GM18499 (cell line): ENCODE results near the gene TEX22.

Experiments
- ATAC-seq: cut with Tn5 transposase; IDR thresholded peaks from one replicate; pipeline ENCODE4 v1.9.1; 2021; ENCODE audit warnings: moderate number of reproducible peaks; ENCODE audit not compliant: insufficient read depth, unreplicated experiment

Gene TEX22

DNA sequence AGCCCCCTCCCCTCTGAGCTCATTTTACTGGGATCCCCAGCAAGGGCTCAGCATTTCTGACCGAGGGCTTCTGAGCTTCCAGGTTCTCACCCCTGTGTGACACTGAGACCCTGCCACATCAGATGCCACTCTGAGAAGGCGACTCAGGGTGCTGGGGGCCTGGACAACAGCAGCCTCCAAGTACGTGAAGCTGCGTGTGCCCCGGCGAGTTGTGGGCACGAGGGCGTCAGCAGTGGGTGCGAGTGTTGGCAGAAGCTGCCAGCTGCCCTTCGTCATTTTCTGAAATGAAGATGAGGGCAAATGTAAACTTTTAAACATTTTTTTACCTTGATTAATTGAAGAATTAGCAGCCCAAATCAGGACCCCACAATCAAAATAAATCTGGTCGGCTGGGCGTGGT, 32.7 kb upstream of the TEX22 start:
- no peak for ATAC-seq

DNA sequence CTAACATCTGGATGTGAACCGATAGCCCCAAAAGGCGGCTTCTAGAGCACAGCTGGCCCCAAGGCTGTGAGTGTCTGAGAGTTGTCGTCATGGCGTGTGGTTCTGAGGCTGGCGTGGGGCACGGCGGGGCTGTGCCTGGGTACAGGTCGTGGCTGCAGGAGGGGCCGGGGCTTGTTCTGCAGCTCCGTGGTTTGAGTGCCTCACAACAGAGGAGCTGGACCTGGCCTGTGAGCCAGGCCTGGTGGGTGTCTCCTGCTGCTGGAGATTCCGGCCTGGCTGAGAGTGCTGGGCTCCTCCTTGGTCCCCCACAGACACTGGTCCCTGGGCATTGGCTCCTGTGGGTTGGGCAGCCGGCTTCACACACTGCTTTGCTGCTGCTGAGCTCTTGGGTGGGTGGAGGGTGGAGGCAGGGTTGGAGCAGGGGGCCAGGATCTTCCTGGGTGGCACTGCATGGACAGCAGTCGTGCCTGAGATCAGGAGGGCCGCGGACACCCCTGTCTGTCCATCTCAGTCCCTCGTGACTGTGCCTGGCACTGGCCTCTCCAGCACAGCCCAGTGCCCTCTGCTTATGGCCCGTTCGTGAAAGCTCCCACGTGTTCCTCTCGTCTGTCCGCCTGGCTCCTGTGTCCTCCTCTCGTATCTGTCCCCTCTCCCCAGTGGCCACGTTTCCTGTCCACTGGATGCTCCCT, 31.8 kb upstream of the TEX22 start:
- no peak for ATAC-seq

- no peak for ATAC-seq
These were observed 31.0 kb upstream of the TEX22 start for GRCh38 chr14:105367116-105368031.

GRCh38 chr14:105368032-105368417, 30.3 kb upstream of the TEX22 start:
- ATAC-seq: no peak

DNA sequence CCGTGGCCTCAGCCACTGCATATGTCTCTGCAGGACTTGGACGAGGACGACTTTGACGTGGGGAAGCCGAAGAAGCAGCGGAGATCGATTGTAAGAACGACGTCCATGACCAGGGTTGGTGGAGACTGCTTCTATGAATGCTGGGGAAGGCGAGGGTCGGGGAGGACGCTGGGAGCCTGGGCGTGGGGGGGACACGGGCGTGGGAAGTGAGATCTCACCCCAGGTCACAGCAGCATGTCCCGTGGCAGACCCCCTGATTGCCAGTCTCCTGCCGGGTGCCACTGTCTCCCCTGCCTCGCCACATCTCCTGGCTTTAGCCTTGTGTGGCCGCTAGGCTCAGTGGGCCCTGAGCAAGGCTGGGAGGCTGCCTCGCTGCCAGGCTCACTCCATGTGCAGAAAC, 29.9 kb upstream of the TEX22 start:
- no peak for ATAC-seq

DNA sequence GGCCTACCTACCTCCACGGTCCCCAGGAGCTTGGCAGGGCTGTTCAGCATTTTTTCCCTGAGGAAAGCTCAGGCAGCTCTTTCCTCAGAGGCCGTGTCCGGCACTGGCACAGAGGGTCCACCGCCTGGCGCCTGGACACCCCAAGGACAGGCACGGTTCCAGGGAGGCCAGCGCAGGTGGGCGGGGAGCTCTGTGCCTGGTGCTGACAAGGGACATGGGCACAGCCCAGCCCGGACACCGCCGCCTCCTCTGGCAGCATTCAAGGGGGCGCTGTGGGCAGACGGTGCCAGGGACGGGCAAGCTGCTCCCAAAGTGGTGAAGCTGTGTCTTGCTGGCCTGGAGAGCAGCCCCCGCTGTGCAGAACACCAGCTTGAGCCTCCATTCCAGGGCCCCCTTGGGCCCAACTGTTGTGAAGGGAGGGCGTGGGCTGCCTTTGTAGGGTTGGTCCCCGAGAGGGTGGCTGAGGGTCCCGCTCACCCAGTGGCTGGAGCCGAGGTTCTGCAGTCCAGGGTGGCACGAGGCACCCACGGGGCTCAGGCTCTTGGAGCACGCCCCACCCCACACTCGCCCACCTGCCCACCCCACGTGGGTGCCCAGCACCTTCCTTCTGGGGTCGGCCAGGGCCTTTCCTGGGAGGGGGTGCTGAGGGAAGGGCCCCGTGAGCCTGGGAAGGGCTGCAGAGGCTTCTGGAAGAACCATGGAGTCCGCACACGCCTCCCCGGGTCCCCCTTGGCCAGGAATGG, 29.3 kb upstream of the TEX22 start:
- ATAC-seq: no peak

GRCh38 chr14:105369653-105370040, 28.7 kb upstream of the TEX22 start:
- ATAC-seq: no peak

DNA sequence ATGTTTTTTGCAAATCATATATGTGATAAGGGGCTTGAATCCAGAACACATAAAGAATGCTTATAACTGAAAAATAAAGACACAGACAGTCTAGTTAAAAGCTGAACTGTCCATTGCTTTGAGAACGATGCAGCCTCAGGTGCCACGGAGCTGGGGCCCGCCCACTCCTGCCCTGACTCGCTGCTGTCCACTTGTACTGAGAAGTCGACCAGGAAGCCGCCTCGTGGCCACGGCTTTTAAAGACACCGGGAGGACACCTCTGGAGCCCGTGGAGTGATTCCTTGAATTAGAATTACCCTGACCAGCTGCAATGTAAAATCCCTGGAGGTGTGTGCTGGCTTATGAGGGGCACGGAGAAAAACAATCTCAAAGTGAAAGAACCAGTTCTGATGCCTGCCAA, 23.9 kb upstream of the TEX22 start:
- no peak for ATAC-seq

DNA sequence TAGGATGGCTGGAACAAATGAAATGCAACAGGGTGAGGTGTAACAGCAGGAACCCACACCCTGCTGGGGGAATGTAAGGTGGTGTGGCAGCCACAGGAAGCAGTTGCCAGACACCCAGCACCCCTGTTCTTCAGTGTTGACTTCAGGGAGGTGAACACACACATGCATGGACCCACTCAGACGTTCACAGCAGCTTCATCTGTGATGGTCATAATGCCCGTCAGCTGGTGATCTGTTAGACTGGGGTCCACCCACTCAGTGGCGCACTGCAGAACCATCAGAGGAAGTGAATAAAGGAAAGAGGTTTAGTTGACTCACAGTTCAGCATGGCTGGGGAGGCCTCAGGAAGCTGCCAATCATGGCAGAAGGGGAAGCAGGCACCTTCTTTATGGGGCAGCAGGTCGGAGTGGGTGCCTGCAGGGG, 22.7 kb upstream of the TEX22 start:
- no peak for ATAC-seq

DNA sequence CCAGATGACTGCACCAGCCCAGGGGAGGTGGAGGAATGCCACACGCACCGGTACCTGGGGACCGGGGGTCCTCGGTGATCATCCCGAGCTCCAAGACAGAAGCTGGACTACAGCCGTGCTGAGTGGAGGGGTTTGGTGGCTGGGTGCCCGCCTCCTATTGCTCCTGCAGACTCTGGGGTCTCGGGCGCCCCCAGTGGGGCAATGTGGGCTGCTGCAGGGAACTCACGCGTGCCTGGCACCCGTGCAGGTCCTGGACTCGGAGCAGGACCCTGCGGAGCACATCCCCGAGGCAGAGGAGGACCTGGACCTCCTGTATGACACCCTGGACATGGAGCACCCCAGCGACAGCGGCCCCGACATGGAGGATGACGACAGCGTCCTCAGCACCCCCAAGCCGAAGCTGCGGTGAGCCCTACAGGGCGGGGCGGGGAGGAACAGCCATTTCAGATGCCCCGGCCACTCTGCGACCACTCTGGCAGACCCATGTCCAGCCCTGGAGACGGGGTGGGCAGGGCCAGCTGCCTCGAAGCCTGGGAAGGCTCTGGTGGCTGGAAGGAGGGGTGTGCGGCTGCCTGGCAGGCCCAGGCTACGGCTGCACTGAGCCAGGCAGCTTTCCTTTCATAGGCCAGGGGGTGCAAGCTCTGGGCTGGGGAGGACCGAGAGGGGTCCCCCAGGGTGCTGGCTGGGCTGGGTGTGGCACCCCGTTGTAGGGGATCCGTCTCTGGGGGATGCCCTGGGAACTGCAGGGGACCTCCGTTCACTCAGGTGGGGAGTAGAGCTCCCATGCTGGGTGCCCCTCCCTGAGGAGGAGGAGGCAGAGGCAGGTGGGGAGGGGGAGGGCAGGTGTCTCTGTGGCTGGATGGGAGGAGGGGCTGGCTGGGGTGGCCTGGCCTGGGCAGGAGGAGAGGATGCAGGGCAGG, 21.6 kb upstream of the TEX22 start:
- no peak for ATAC-seq

- no peak for ATAC-seq
These were observed 20.7 kb upstream of the TEX22 start for GRCh38 chr14:105377555-105378182.

GRCh38 chr14:105378199-105378598, 20.1 kb upstream of the TEX22 start:
- no peak for ATAC-seq

- no peak for ATAC-seq
These were observed 19.3 kb upstream of the TEX22 start for GRCh38 chr14:105378873-105379685.

GRCh38 chr14:105379946-105380345, 18.4 kb upstream of the TEX22 start:
- no peak for ATAC-seq

GRCh38 chr14:105380756-105381155, 17.6 kb upstream of the TEX22 start:
- no peak for ATAC-seq

DNA sequence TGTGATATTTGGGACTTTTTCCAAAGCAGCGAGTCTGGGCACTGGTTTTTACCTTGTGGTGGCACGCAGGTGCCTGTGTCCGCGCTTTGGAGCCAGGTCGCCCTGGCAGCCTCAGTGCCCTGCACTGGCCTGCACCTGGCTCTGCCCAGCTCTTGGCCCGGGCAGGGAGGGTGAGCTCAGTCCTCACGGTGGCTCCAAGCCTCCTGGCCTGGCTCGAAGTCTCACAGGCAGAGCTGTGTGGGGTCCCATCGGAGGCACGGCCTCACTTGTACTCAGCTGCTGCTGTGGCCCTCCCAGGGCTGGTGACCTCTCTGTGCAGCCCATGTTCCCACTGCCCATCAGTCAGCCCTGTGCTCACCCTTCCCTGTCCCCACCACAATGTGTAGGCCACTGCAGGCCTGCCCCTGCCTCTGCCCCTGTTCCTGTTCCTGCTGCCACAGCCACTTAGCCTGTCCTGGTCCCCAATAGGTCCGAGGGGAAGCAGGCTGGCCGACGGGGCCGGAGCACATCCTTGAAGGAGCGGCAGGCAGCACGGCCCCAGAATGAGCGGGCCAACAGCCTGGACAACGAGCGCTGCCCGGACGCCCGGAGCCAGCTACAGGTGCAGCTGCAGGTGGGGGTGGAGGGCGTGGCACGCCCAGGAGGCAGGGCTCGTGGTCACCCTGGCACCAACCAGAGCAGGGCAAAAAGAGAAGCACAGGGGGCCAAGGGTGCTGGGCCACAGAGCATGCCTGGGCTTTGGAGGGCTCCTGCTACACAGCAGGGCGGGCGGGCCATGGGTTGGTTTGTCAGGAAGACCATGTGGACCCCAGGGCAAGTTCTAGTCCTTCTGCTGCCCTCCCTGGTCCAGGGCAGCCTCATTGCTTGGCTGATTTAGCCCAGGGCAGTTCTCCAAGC, 16.6 kb upstream of the TEX22 start:
- no peak for ATAC-seq

GRCh38 chr14:105382343-105383082, 15.8 kb upstream of the TEX22 start:
- no peak for ATAC-seq
